C1 segment of cervical spinal cord (tissue), 14 donors: ENCODE data around the gene SASH1.

Experiments used
- DNase-seq, 14 donors: peaks; one replicate each; lab custom pipeline; 2025; lab: John Stamatoyannopoulos, UW

The SASH1 gene

DNA sequence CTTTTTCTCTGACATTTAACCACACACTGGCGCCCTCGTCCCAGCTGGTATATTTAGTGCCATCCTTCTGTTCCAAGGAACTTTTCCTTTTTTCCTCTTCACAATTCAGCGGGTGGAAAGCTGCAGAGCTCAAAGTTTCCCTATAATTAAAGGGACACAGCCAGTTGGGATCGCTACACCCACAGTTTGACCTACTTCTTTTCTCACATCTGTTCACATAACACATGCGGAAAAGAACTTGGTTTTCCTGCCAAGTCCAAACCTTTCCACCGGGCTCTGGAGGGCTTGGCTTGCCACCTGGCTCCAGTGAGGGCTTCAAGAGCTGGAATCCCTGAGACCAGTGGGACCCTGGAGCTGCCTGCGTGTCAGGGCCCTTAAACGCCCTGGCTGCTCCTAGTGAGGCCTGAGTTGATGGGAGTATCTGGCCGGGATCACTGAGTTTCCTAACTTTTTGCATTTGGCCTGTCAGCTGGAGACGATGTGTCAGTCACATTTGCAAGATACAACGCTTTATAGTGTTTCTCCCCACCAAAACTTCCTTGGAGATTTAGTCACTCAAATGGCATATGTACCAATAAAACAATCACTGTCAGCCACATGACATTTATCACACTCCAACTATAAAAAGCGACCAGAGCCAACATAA lies 176.0 kb downstream of the SASH1 start:
- DNase-seq: no peak

DNA sequence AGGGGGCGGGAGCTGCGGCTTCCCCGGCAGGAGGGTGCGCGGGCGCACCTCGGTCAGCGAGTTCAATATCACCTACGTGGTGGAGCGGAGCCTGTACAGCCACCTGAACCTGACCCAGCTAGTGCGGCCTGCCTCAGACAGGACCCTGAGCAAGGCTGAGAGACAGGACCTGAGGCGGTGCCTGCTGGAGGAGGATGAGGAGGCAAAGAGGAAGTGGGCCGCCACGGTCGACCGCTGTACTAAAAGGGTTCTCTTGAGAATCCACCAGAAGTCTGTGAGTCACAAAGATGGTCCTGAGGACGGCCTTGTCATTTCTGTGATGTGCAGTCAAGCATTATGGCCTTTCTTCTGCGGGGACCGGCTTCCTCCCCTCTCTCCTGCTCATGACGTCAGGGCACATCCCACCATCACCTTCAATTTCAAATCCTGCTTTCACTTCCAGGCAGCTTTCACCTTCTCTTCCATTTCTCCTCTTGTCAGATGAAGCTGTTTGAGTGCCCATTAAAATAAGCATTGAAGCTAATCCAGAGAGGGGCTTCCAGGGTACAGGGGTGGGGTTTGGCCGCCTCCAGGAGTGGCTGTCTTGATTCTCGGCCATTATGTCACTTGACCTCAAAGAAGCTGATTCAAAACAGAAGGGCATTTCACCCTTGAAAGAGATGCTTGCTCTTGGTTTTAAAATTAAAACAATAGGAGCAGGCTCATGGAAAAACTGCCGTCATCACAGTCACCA lies 177.6 kb downstream of the SASH1 start:
- DNase-seq: peak in 2 of 14 donors; percentile 24 to 67

DNA sequence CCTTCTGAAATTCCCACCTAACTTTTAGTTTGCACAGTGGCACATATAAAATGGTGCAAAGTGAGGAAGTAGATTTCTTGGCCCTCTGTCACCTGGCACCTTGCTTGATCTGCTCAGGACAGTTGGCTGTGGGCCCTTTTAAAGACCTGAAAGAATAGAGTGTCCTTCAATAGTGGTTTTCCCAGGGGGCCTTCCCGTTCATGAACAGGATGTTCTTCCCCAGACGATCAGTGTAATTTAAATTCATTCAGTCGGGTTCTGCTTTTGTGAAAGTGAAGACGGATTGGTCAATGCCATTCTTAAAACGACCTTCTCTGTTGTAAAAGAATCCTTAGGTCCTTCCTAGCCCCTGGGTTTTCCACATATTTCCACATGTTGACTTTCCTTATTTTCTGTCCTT lies 178.5 kb downstream of the SASH1 start:
- peak in 2 of 14 donors; percentile 19 to 26 for DNase-seq

DNA sequence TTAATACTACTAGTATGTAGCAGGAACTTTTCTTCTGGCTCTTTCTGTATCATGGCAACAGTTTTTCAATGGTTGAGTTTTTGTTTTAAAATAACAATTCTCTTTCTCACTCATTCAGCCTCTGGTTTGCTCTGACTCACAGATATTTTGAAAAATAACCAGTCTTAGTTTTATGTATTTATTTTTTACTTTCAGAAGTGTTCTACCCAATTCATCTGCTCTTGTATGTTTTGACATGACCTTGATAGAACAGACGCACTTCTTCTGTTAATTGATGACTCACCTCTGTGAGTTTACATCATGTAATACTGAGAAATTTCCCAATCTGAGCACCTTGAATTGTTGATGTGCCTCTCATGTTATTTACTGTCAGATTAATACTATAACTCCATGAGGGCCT lies 178.9 kb downstream of the SASH1 start:
- DNase-seq: no peak

DNA sequence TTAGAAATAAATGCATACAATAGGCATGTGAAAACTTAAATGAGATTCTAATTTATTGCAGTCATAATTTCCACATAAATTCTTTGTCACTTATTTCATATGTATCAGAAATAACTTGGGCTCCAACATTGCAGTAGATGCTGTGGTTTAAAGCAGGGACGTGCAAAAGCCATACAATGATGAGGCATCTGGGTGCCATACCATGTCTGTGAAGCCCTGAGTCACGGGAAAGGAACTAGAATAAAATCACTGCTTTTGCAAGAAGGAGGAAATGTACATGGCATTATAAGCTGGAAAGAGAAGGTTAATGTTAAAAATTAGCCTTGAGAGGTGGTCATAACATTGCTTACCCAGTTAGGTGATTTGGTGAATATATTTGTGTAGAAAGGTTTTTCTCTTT lies 180.4 kb downstream of the SASH1 start:
- no peak for DNase-seq

DNA sequence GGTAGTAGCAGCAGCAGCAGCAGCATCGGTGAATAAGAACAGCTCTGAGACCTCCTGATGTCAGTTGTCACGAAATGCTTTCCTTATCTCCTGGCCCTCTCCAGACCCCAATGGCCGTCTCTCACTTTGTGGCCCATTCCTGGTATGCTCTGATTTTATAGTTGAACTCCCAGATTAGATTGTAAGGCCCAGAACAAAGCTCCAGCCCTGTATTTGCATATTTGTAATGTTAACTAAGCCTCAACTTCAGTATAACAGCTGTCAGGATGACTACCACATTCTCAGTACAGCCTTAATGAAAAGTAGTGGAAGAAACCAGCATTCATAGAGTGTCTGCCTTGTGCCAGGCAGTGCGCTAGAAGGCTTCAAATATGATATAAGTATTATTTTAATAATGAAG lies 180.9 kb downstream of the SASH1 start:
- DNase-seq: no peak

DNA sequence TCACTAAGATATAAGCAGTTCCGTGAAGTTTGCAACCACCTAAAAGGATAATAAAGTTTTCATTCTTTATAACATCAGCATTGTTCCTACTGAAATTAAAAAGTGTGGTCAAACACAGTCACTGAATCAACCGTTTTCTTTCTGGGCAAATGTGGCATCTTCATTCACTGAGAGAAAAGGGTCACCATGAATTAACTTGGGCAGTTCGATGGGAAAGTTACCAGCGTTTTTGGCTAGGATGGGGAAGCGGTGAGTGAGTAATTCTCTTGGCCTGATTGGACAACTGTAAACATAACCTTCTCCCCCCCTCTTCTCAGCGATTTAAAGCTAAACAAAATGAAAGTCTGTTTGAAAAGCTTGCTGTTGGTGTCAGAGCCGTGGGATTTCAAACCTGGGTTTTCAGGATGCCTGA lies 181.8 kb downstream of the SASH1 start:
- peak in 2 of 14 donors; percentile 31 to 45 for DNase-seq

DNA sequence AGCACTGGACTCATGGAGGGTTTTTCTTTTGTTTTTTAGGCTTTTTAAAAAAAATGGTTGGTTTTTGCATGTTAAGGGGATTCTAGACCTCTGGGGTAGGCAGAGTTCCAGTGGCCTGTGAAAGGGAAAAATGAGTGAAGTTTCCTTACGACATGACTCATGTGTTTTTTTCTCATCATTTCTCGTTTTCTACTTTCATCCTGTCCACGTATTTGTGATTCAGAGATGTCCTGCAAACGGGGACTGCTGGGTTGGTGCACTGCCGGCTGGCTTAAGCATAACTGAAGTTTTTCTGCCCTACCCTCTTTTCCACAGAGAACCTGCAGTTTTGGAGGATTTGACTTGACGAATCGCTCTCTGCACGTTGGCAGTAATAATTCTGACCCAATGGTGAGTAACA lies 182.3 kb downstream of the SASH1 start:
- peak in 2 of 14 donors; percentile 40 to 45 for DNase-seq

DNA sequence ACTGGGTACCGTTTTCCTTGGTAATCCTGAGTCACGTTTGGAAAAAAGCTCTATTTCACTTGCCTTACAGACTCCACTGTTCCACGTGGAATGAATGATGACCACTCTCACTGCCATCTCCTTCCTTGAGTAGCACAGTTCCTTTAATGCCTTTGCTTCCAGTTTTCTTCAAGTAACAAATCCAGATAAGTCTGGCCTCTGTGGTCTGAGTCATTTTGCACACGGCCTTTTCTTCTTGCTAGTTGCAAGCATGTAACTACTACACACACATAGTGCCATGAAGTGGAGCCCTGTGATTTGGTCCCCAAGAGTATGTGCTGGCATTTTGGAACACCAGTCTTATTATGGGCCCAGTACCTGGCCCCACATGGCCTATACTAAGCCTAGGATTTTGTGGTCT lies 182.8 kb downstream of the SASH1 start:
- DNase-seq: no peak

DNA sequence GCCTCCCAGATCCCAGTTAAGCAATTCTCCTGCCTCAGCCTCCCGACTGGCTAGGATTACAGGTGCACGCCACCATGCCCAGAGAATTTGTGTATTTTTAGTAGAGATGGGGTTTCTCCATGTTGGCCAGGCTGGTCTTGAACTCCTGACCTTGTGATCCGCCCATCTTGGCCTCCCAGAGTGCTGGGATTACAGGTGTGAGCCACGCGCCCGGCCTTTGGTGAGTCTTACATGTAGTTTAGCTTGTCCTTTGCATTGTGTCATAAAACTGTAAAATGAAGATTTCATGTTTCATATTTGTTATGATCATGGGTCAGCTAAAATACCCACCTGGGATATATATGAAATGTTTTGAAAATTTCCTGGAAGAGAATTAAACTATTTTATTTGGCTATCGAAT lies 183.5 kb downstream of the SASH1 start:
- no peak for DNase-seq

DNA sequence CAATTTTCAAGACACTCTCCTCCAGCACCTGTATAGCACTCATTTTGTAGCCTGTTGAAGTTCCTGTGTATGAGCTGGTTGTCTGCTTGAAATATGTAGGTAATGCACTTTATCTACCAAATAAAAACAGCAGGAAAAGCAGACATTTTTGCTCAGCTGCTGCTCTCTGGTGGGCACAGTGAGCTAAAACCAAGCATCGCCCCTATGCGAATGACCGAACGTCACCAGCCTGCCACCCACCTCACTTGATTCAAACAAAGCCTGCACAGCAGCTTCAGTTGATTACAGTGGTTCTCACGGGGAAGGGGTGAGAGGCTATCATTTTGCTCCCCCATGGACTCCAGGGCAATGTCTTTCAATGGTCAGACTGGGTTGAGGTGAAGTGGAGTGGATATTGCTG lies 185.7 kb downstream of the SASH1 start:
- peak in 5 of 14 donors; percentile 28 to 42 (median 37) for DNase-seq

DNA sequence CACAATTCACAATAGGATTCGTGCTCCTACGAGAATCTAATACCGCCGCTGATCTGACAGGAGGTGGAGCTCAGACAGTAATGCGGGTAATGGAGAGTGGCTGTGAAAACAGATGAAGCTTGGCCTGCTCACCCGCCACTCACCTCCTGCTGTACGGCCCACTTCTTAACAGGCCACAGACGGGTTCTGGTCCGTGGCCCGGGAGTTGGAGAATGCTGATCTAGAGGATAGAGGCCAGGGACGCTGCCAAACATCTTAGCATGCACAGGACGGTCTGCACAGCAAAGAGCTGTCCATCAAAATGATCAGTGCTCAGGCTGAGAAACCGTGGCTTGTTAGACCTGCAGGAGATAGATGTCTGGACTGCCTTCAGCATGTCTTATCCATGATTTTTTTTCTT lies 186.4 kb downstream of the SASH1 start:
- peak in 4 of 14 donors; percentile 23 to 38 (median 32) for DNase-seq

DNA sequence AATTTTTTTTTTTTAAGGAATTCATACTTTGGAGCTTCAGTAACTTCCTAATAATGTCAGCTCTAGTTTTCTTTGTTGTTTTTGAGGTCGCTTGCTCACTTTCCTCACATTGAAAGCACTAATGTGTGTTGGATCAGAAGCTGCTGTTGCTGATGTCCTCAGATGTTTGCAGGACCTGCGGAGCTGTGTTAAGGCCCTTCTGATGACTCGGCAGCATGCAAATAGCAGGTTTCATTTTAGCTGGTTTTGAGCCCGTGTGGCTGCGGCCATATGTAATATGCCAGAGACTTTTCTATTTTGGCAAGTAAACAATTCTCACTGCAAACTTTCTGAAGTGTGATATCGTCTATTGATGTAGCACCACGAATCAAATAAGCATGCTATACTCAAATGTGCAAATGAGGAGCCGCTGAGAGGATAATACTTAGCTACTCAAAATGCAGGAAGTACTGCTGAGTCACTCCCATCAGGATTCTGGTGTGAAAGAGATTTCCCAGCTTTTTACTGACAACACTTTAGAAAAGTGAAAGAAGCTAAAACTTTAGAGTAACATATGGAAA lies 187.8 kb downstream of the SASH1 start:
- DNase-seq: peak in 3 of 14 donors; percentile 23 to 31 (median 26)

DNA sequence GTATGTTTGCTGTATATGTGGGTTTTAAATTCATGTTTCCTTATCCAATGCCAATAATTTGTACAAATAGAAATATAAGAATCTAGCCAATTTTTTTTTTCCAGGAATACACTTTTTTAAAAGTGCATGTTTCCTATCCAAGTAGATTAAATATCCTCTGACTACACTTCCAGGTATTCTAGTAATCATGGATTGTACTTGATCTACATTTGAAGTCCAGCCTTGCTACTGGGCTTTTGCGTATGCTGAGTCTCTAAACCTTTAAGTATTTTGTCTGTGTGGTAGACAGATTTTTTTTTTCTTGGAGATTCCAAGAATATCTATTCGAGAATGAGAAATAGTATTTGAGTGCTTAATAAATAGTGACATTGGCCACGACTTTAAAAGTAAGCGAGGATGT lies 188.3 kb downstream of the SASH1 start:
- no peak for DNase-seq

DNA sequence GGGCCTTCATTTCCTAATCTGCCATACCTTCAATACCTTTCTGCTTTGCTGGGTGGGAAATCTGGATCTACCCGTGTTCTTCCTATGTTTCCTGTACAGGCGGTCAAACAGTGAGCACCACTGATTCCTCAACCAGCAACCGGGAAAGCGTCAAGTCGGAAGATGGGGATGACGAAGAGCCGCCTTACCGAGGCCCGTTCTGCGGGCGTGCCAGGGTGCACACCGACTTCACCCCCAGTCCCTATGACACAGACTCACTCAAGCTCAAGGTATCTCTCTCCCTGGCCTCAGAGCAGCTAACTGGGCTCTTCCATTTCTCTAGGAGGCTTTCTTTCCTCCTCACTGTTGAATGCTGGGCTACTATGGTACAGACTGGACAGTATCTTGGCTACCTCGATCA lies 190.1 kb downstream of the SASH1 start:
- DNase-seq: no peak

DNA sequence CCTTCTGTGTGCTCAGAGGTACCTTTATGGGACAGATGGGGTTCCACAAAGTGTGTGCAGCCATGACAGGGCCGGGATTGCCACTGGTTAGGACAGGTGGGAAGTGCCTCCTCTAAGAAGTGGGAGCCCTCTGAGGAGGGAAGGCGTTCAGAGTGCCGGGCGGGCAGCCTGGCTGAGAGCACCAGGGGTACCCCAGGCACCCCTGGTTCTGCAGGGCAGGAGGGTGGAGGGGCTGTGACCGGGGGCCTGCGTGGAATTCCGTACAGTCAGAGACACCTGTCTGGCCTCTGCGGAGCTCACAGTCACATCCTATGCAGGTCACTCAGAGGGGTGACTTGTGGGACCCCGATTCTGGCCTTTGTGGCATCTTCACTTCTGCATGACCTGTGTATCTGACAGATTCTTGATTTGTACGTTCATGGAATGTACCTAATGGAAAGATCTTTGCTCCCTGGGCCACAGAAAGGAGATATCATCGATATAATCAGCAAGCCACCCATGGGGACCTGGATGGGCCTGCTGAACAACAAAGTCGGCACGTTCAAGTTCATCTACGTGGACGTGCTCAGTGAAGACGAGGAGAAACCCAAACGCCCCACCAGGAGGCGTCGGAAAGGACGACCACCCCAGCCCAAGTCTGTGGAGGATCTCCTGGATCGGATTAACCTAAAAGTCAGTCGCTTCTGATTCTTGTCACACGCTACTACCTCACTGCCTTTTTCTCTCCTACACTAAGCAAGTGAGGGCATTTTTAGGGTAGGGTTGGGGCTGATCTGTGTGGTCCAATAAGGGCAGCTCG lies 190.9 kb downstream of the SASH1 start:
- DNase-seq: no peak

DNA sequence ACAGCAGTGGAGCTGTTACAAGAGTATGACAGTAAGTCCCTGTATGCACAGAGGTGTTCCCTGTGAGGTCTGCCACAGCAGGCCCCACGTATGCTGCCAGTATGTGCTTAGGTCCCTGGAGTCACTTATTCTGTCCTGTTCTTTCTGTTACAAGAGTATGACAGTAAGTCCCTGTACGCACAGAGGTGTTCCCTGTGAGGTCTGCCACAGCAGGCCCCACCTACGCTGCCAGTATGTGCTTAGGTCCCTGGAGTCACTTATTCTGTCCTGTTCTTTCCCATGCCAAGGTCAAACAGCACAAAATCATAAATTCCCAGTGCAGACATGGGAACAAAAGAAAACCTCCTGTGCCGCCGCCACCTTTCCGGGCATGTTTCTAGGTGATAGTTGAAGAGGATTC lies 192.2 kb downstream of the SASH1 start:
- no peak for DNase-seq

DNA sequence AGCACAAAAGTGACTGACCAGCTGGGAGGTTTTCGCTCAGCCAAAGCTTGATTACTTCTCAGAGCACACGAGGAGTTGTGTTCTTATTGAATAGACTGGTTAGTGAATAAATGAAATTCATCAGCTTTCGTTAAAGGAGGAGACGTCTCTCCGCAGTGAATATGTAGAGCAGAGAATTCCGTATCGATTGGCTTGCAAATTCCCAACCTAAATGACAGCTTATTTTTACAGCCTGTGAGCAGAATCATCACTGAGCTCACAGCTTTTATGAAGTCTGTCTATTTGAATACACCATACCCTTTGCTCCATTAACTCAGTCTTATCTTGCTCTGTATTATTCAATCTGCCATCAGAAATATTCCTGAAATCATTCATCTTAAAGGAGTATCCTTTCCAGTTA lies 192.7 kb downstream of the SASH1 start:
- no peak for DNase-seq

DNA sequence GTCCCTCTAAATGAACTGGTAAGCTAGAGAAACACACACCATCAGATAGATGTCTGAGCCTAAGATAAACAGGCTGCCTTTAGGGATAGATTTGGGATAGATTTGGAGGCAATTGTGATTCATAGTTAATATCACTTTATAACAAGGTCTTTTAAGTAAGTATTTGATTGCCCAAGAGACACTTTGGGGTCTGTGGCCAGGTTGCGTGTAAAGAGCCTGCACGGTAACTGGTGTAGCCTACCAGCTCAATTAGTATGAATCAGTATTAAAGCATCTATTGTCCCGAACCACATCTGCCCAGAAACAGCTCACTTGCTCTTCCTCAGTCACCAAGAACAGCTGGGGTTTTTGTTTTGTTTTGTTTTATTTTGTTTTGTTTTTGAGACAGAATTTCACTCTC lies 193.3 kb downstream of the SASH1 start:
- DNase-seq: no peak

DNA sequence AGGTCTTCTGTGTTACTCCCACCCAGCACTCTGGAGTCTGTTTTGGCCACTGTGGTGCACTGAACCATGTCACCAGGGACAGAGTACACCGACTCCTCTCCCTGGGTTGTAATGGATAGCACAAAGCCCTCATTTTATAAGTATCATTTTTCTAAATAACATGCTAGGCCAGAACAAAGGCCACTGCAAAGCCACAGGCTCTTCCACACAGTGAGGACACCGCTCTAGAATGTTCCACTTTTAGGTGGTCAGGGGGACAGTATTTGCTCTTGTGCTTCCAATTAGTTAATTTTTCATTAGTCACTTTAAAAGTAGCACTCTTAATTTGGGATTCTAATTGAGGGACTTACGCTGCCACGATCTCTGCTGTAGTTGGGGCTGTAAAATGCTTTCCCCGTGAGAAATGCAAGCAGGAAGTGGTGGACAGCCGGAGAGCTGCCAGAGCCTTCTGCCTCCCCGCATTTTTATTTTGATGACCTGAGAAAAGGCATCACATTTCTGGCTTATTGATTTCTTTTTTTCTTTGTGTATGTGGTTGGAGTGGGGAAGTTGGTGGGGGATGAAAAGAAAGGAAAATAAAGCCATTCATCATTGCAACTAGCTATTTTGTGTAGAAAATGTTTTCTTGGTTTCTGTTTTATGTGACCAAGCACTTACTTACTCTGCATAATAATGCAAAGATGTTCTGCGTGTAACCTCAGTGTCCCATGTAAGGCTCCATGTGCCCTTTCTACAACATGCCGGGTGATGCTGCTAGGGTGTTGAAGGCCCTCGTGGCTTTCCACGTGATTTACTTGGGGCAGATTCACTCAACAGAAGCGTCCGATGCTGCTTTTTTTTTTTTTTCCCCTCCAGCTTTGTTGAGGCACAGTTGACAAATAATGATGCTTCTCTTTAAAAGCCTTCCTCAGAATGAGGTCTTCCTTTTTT lies 195.9 kb downstream of the SASH1 start:
- peak in 4 of 14 donors; percentile 18 to 72 (median 23) for DNase-seq

DNA sequence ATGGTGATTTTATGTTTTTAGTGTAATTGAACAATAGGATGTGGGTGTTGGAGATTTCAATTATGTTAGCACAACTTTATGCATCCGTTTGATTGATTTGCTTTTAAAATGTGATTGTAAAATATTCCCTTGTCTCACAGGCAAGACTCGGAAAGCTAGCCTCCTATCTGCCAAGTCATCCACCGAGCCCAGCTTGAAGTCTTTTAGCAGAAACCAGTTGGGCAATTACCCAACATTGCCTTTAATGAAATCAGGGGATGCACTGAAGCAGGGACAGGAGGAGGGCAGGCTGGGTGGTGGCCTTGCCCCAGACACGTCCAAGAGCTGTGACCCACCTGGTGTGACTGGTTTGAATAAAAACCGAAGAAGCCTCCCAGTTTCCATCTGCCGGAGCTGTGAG lies 200.9 kb downstream of the SASH1 start:
- DNase-seq: no peak
